ENCODE data around the gene LAMA3. TPM values are rescaled to one million over a fixed set of nuclear protein-coding genes. Genes with fewer than 3 reads are reported as not detected.

The LAMA3 gene
- total and polyA plus RNA-seq, 2 donors (not counting 3 experiments of a cell fraction or from before 2014, with no cell fraction given), result 2.6 to 12.3 TPM

- no peak overlapping the region for H3K4me2 ChIP-seq (ENCODE audit: insufficient read depth, low read length)
- dilution Hi-C loops (cut with MboI; ENCODE audit: extremely low pct_ligation_motif_present, low sequenced_read_pairs), result no loop called here
- H3K4me3 ChIP-seq (replicated peaks in 1 of 3; ENCODE audit: insufficient read depth in 1 of 3, low read depth in 1 of 3, low read length in 3 of 3), result no peak overlapping the region
- intact Hi-C loops (cut with micrococcal nuclease), result no loop called here
- no peaks in the 10 kb centered on the region for H3K9me3 ChIP-seq (replicated peaks; ENCODE audit: control insufficient read depth, insufficient read depth, low read length)
- no TSS peak for BruUV-seq (replicated peaks)
- H2AFZ ChIP-seq (ENCODE audit: low read depth, low read length), result no peak overlapping the region
- H3K9me1 ChIP-seq (replicated peaks; ENCODE audit: control insufficient read depth, extremely low read depth, insufficient read depth, low read length), result no peaks in the 10 kb centered on the region
- POLR2A ChIA-PET, result no interaction called here
- TF ChIP-seq EZH2 (IDR thresholded peaks at IDR 0.05; ENCODE audit: borderline replicate concordance, low read depth, low read length, severe bottlenecking) (no peak), MYC (IDR thresholded peaks at IDR 0.05; ENCODE audit: low read depth, low read length) (no peak), FOS (IDR thresholded peaks at IDR 0.05; ENCODE audit: borderline replicate concordance, insufficient read depth, low read length) (no peak), POLR2A (IDR thresholded peaks at IDR 0.05; ENCODE audit: low read depth, low read length) (no peak), POLR2AphosphoS5 (IDR thresholded peaks at IDR 0.05; ENCODE audit: insufficient read depth, low read depth, low read length) (no peak), GATA2 (IDR thresholded peaks at IDR 0.05; ENCODE audit: insufficient read depth, insufficient read length, low read depth, low read length) (no peak), MAX (IDR thresholded peaks at IDR 0.05; ENCODE audit: insufficient read depth, insufficient read length) (no peak), CTCF (IDR thresholded peaks at IDR 0.05; ENCODE audit: extremely low read depth in 1 of 2, insufficient read depth in 1 of 2, low read depth in 1 of 2, low read length in 2 of 2) (no peak), JUN (IDR thresholded peaks at IDR 0.05; ENCODE audit: borderline replicate concordance, insufficient read depth, insufficient read length, low read depth) (no peak)
- FAIRE-seq (no peak), DNase-seq (ENCODE audit: low read depth, low spot score) (no peak)
- no peaks in the 10 kb centered on the region for H3K79me2 ChIP-seq (ENCODE audit: control insufficient read depth, insufficient read depth, low read length)
- no peak overlapping the region for H3K9ac ChIP-seq (replicated peaks; ENCODE audit: extremely low read depth, insufficient read depth, low read length)
- no peaks in the 10 kb centered on the region for H4K20me1 ChIP-seq (replicated peaks; ENCODE audit: control insufficient read depth, extremely low read depth, insufficient read depth, low read length)
- CTCF ChIA-PET, result interaction anchor here (0.8 kb wide), 1 partner anchor 15 kb away, joined by 3 read pairs; no protein-coding TSS in a partner anchor
- no peak overlapping the region for H3K27ac ChIP-seq (ENCODE audit: insufficient read depth, low read depth, low read length)
- H3K4me1 ChIP-seq (ENCODE audit: control insufficient read depth, extremely low read depth, insufficient read depth, low read length), result no peaks in the 10 kb centered on the region
- no peaks in the 10 kb centered on the region for H3K27me3 ChIP-seq (ENCODE audit: control insufficient read depth in 2 of 2, insufficient read depth in 2 of 2, low read length in 2 of 2)
- no peaks in the 10 kb centered on the region for H3K36me3 ChIP-seq (ENCODE audit: control insufficient read depth in 2 of 2, extremely low read depth in 1 of 2, insufficient read depth in 2 of 2, low read length in 2 of 2)
These were observed 245.0 kb downstream of the LAMA3 start for GRCh38 chr18:23934252-23934651.

All from endothelial cell of umbilical vein (primary cell).